ENCODE data around the gene RAB19. TPM values are rescaled to one million over a fixed set of nuclear protein-coding genes. Genes with fewer than 3 reads are reported as not detected.
A peak's percentile ranks its signal among the peaks of the same experiment; 100 is the strongest.

RAB19 gene
- total RNA-seq, 4 donors from 2014 or later = 7.4 to 18.6 (median 10.1) TPM

DNA sequence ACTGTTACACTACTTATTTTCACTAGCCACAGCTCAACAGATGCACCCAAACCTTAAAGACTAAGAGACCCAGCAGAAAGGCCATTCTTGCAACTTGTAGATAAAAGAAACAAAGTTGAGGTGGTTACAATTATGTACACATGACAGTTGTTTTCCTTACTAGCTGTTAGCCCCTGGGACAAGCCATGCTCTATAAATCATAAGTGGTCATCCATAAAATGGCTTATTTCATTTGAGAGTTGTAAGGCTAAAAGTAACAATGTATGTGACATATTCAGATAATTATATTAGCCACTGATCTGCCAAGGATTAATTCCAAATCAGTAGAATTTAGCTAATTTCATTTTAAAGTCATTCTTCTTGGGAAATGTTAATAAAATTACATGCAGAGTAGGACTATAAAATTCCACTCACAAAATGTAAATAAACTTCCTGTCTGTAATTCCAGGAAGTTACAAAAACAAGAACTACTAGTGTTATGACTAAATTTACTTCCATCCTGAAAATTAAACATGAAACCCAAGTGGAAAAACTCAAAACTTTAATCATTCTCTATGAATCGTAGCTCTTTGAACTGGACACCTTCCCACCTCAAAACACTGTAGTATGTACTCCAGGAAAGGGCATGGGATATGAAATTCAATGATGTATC is 18.8 kb upstream of the RAB19 start:
- no peak overlapping the region for H3K4me3 ChIP-seq
- no peak for DNase-seq
- no peaks in the 10 kb centered on the region for H3K27me3 ChIP-seq

DNA sequence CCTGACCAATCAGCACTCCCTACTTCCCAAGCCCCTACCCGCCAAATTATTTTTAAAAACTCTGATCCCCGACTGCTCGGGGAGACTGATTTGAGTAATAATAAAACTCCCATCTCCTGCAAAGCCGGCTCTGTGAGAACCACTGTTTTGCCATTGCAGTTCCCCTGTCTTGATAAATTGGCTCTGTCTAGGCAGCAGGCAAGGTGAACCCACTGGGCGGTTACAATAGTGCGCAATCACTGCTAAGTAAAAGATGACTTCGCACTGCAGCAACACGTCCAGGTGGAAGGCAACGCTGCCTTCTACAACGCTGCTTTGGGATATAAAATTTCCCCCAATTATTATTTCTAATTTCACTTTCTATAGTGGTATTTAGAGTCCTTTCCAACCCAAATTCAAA is 14.4 kb upstream of the RAB19 start:
- Histone ChIP-seq H3K4me3 (no peak overlapping the region), H3K27me3 (no peaks in the 10 kb centered on the region), H3K36me3 (no peaks in the 10 kb centered on the region), H3K9me3 (no peaks in the 10 kb centered on the region), H3K27ac (no peak overlapping the region), H3K4me1 (peaks cover 0 to 10% (median 2%) of the 10 kb centered on the region in 4 donors)
- TF ChIP-seq, protein P1, sequence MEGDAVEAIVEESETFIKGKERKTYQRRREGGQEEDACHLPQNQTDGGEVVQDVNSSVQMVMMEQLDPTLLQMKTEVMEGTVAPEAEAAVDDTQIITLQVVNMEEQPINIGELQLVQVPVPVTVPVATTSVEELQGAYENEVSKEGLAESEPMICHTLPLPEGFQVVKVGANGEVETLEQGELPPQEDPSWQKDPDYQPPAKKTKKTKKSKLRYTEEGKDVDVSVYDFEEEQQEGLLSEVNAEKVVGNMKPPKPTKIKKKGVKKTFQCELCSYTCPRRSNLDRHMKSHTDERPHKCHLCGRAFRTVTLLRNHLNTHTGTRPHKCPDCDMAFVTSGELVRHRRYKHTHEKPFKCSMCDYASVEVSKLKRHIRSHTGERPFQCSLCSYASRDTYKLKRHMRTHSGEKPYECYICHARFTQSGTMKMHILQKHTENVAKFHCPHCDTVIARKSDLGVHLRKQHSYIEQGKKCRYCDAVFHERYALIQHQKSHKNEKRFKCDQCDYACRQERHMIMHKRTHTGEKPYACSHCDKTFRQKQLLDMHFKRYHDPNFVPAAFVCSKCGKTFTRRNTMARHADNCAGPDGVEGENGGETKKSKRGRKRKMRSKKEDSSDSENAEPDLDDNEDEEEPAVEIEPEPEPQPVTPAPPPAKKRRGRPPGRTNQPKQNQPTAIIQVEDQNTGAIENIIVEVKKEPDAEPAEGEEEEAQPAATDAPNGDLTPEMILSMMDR (IDR thresholded peaks at IDR 0.05) = no peak
- no peak for TF ChIP-seq POLR2A (IDR thresholded peaks at IDR 0.05)
- no peak for DNase-seq

More for the DNA sequence above, 18.8 kb upstream of the RAB19 start:
- no peak for TF ChIP-seq POLR2A (IDR thresholded peaks at IDR 0.05)
- TF ChIP-seq, protein P1 (IDR thresholded peaks at IDR 0.05) = no peak
- peaks cover 0 to 17% (median 0%) of the 10 kb centered on the region in 3 donors for H3K36me3 ChIP-seq
- no peaks in the 10 kb centered on the region for H3K4me1 ChIP-seq
- H3K9me3 ChIP-seq = no peaks in the 10 kb centered on the region
- no peak overlapping the region for H3K27ac ChIP-seq

GRCh38 chr7:140390034-140390433 is 13.8 kb upstream of the RAB19 start:
- no peak for DNase-seq

DNA sequence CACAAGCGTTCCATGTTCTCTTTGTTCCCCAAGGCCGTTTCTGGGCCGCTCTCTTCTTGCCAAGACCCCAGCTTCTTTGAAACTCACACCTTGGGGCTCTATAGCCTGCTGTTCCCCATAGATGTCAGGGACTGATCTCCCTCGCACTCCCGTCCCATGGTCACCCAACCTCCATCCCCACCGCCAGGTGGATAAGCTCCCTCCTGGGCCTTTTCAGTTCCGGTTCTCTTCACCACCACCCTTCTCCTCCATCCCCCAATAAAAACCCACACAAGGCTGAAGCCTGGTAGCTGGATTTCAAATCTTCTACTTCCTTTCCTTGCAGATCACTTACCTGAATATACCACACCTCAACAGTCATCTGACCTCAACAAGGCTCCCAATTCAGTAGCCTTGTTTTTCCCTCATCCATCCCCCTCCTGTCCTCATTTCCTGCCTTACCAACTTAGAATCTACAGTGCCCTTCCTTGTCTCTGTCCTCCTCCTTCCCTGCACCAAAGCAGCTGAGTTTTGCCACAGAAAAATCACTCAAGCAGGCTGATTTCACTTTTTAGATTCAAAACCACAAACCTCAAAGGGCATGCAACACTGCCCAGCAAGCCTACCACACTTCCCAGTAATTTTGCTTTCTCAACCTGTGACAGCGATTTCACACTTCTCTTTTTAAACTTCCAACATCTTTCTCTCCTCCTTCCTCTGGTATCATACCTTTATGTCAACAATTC is 13.2 kb upstream of the RAB19 start:
- TF ChIP-seq, protein P1 (IDR thresholded peaks at IDR 0.05) = no peak
- no peak for TF ChIP-seq POLR2A (IDR thresholded peaks at IDR 0.05)

More at GRCh38 chr7:140390034-140390433, 13.8 kb upstream of the RAB19 start:
- Histone ChIP-seq H3K4me3 (no peak overlapping the region), H3K27me3 (no peaks in the 10 kb centered on the region), H3K36me3 (no peaks in the 10 kb centered on the region), H3K4me1 (peaks cover 0 to 10% (median 2%) of the 10 kb centered on the region in 4 donors), H3K9me3 (no peaks in the 10 kb centered on the region), H3K27ac (no peak overlapping the region)
- TF ChIP-seq, protein P1 (IDR thresholded peaks at IDR 0.05) = no peak
- TF ChIP-seq POLR2A (IDR thresholded peaks at IDR 0.05) = no peak

GRCh38 chr7:140391634-140392033 is 12.2 kb upstream of the RAB19 start:
- no peak for DNase-seq
- TF ChIP-seq POLR2A (IDR thresholded peaks at IDR 0.05) = no peak
- TF ChIP-seq, protein P1 (IDR thresholded peaks at IDR 0.05) = no peak
- no peaks in the 10 kb centered on the region for H3K9me3 ChIP-seq
- no peaks in the 10 kb centered on the region for H3K36me3 ChIP-seq
- peaks cover 0 to 10% (median 2%) of the 10 kb centered on the region in 4 donors for H3K4me1 ChIP-seq
- no peaks in the 10 kb centered on the region for H3K27me3 ChIP-seq
- H3K27ac ChIP-seq = no peak overlapping the region
- no peak overlapping the region for H3K4me3 ChIP-seq

More for the DNA sequence above, 13.2 kb upstream of the RAB19 start:
- no peaks in the 10 kb centered on the region for H3K27me3 ChIP-seq
- peak in 2 of 3 donors; percentile 51 to 62 for DNase-seq
- no peaks in the 10 kb centered on the region for H3K36me3 ChIP-seq
- no peak overlapping the region for H3K27ac ChIP-seq
- no peaks in the 10 kb centered on the region for H3K9me3 ChIP-seq
- H3K4me3 ChIP-seq = no peak overlapping the region
- H3K4me1 ChIP-seq = peaks cover 0 to 10% (median 2%) of the 10 kb centered on the region in 4 donors

Data from Peyer's patch (tissue), 4 donors.